PFSK-1 (cell line): ENCODE measurements around the gene ATRIP.

Source experiments
- POLR2AphosphoS5 ChIP-seq: IDR thresholded peaks from 2 replicates; pipeline ENCODE4 v1.6.1; 2012; ENCODE audit warnings: low read depth, mild to moderate bottlenecking, control low read depth, low read length, moderate library complexity
- SIN3A ChIP-seq: IDR thresholded peaks from 2 replicates; pipeline ENCODE4 v1.6.1; 2012; ENCODE audit warnings: mild to moderate bottlenecking, low read length, moderate library complexity, borderline replicate concordance; ENCODE audit not compliant: insufficient read depth
- TF ChIP-seq, protein P1 (sequence below), 2 experiments: IDR thresholded peaks; 2 replicates each; pipeline versions ENCODE4 v1.6.1 to v1.8.0; 2011 to 2012; ENCODE audit warnings: low read depth in 2 of 2, low read length in 2 of 2, control low read depth in 1 of 2, inconsistent platforms in 1 of 2, mild to moderate bottlenecking in 1 of 2, moderate library complexity in 1 of 2; ENCODE audit not compliant: insufficient read depth in 1 of 2

DNA sequence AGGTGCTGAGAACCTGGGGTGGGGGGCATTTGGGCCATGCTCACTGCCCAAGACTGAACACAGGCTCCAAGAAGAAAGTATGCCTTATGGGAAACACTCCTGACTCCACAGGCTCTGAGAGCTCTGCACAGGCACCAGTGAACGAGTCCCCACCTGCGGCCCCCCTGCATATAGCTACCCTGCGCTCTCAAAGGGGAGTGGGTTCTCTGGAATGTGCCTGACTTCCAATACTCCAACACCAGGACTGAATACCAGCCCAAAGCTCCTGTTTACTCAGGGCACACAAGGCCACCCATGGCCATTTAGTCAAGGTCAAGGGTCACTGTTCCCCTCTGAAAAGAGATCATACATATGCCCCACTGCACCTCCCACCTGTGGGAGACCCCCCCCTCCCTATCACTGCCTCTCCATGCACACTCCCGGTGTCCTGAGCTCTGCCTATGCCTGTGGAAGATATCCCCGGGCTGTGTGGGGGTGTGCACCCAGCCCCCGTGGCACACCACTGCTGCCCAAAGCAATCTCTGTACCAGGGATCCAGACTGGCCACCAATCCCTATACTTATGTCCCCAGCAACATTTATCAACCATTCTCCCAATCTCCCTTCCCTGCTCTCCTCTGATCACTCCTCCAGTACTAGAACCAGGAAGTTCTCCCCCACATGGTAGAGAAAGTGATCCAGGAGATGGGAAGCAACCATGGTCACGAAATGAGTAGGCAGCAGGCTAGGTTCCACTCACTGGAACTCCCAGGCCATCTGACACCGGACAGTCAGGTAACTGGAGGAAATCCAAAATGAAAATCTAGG lies 15.1 kb upstream of the ATRIP start:
- TF ChIP-seq POLR2AphosphoS5 (no peak), SIN3A (no peak)
- TF ChIP-seq, protein P1, sequence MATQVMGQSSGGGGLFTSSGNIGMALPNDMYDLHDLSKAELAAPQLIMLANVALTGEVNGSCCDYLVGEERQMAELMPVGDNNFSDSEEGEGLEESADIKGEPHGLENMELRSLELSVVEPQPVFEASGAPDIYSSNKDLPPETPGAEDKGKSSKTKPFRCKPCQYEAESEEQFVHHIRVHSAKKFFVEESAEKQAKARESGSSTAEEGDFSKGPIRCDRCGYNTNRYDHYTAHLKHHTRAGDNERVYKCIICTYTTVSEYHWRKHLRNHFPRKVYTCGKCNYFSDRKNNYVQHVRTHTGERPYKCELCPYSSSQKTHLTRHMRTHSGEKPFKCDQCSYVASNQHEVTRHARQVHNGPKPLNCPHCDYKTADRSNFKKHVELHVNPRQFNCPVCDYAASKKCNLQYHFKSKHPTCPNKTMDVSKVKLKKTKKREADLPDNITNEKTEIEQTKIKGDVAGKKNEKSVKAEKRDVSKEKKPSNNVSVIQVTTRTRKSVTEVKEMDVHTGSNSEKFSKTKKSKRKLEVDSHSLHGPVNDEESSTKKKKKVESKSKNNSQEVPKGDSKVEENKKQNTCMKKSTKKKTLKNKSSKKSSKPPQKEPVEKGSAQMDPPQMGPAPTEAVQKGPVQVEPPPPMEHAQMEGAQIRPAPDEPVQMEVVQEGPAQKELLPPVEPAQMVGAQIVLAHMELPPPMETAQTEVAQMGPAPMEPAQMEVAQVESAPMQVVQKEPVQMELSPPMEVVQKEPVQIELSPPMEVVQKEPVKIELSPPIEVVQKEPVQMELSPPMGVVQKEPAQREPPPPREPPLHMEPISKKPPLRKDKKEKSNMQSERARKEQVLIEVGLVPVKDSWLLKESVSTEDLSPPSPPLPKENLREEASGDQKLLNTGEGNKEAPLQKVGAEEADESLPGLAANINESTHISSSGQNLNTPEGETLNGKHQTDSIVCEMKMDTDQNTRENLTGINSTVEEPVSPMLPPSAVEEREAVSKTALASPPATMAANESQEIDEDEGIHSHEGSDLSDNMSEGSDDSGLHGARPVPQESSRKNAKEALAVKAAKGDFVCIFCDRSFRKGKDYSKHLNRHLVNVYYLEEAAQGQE (IDR thresholded peaks at IDR 0.05; ENCODE audit: insufficient read depth in 1 of 2, low read depth in 2 of 2, low read length in 2 of 2), result no peak
